ENCODE data around the gene VEGFA. TPM values are rescaled to one million over a fixed set of nuclear protein-coding genes. Genes with fewer than 3 reads are reported as not detected.

Gene VEGFA
- total and polyA plus RNA-seq, 2 experiments from 2014 or later: 199 to 626 TPM

- DNase-seq (ENCODE audit: low read depth in 1 of 2, low spot score in 1 of 2): no peak
- H3K4me3 ChIP-seq: no peak overlapping the region
- TF ChIP-seq CTCF (IDR thresholded peaks at IDR 0.05; ENCODE audit: low read depth, low read length): no peak
- no peaks in the 10 kb centered on the region for H3K9me3 ChIP-seq (ENCODE audit: low read depth)
- no peak overlapping the region for H3K27ac ChIP-seq
- H3K36me3 ChIP-seq: no peaks in the 10 kb centered on the region
- no peaks in the 10 kb centered on the region for H3K27me3 ChIP-seq
- H3K4me1 ChIP-seq (ENCODE audit: low read depth): peaks cover 7% of the 10 kb centered on the region
Measured at GRCh38 chr6:43757966-43758616, 11.9 kb upstream of the VEGFA start.

GRCh38 chr6:43758617-43759050 lies 11.4 kb upstream of the VEGFA start:
- no peaks in the 10 kb centered on the region for H3K27me3 ChIP-seq
- H3K27ac ChIP-seq: no peak overlapping the region
- no peaks in the 10 kb centered on the region for H3K9me3 ChIP-seq (ENCODE audit: low read depth)
- TF ChIP-seq CTCF (IDR thresholded peaks at IDR 0.05; ENCODE audit: low read depth, low read length): peak; percentile 72
- peak in 1 of 2 donors; percentile 75 for DNase-seq (ENCODE audit: low read depth in 1 of 2, low spot score in 1 of 2)
- H3K4me1 ChIP-seq (ENCODE audit: low read depth): peaks cover 10% of the 10 kb centered on the region
- no peaks in the 10 kb centered on the region for H3K36me3 ChIP-seq
- no peak overlapping the region for H3K4me3 ChIP-seq

- no peak for DNase-seq (ENCODE audit: low read depth in 1 of 2, low spot score in 1 of 2)
- H3K9me3 ChIP-seq (ENCODE audit: low read depth): no peaks in the 10 kb centered on the region
- H3K36me3 ChIP-seq: no peaks in the 10 kb centered on the region
- H3K27ac ChIP-seq: no peak overlapping the region
- no peaks in the 10 kb centered on the region for H3K27me3 ChIP-seq
- peaks cover 10% of the 10 kb centered on the region for H3K4me1 ChIP-seq (ENCODE audit: low read depth)
- TF ChIP-seq CTCF (IDR thresholded peaks at IDR 0.05; ENCODE audit: low read depth, low read length): no peak
- H3K4me3 ChIP-seq: no peak overlapping the region
Measured at GRCh38 chr6:43759136-43759906, 10.7 kb upstream of the VEGFA start.

GRCh38 chr6:43759907-43760206 lies 10.2 kb upstream of the VEGFA start:
- TF ChIP-seq CTCF (IDR thresholded peaks at IDR 0.05; ENCODE audit: low read depth, low read length): no peak
- DNase-seq (ENCODE audit: low read depth in 1 of 2, low spot score in 1 of 2): no peak
- Histone ChIP-seq H3K27me3 (no peaks in the 10 kb centered on the region), H3K9me3 (ENCODE audit: low read depth) (no peaks in the 10 kb centered on the region), H3K36me3 (no peaks in the 10 kb centered on the region), H3K4me1 (ENCODE audit: low read depth) (peaks cover 10% of the 10 kb centered on the region), H3K27ac (no peak overlapping the region), H3K4me3 (no peak overlapping the region)

GRCh38 chr6:43760210-43761168 lies 9.5 kb upstream of the VEGFA start:
- no peak for DNase-seq (ENCODE audit: low read depth in 1 of 2, low spot score in 1 of 2)
- H3K4me3 ChIP-seq: no peak overlapping the region
- peaks cover 10% of the 10 kb centered on the region for H3K4me1 ChIP-seq (ENCODE audit: low read depth)
- no peak for TF ChIP-seq CTCF (IDR thresholded peaks at IDR 0.05; ENCODE audit: low read depth, low read length)
- no peaks in the 10 kb centered on the region for H3K36me3 ChIP-seq
- H3K27ac ChIP-seq: no peak overlapping the region
- no peaks in the 10 kb centered on the region for H3K9me3 ChIP-seq (ENCODE audit: low read depth)
- H3K27me3 ChIP-seq: no peaks in the 10 kb centered on the region
